Right cardiac atrium (tissue), 5 donors: ENCODE data around the gene GMNN. TPM values are rescaled to one million over a fixed set of nuclear protein-coding genes. Genes with fewer than 3 reads are reported as not detected.
"Not testable (repeated sequence)": the region's sequence is repeated elsewhere in the genome, so short reads cannot be mapped to it uniquely, and the experiment has no call there.

Experiments
- ATAC-seq, 2 donors: fragments of 200-7000 bp; cut with Tn5 transposase; one replicate each; pipeline versions ENCODE4 v1.8.0 to v1.9.1; 2020; ENCODE audit warnings: moderate library complexity in 2 of 2, mild to moderate bottlenecking in 1 of 2
- DNase-seq, 3 donors: peaks; one replicate each; pipeline ENCODE4 v3.0.0-alpha.2; 2020
- H3K27ac ChIP-seq: one replicate; pipeline ENCODE4 v1.5.1; 2013; ENCODE audit warnings: mild to moderate bottlenecking, low read length, control low read depth, moderate library complexity
- H3K27me3 ChIP-seq: one replicate; pipeline ENCODE4 v1.6.1; 2013; ENCODE audit not compliant: control insufficient read depth, insufficient read depth
- H3K4me1 ChIP-seq: one replicate; pipeline ENCODE4 v1.6.1; 2013; ENCODE audit warnings: low read length; ENCODE audit not compliant: control insufficient read depth, insufficient read depth
- H3K4me3 ChIP-seq: one replicate; pipeline ENCODE4 v1.5.1; 2013; ENCODE audit warnings: low read length, control low read depth
- H3K9me3 ChIP-seq: one replicate; pipeline ENCODE4 v1.6.1; 2013; ENCODE audit warnings: low read length; ENCODE audit not compliant: control insufficient read depth
- WGBS: extraction: QIAGEN DNeasy Blood & Tissue Kit; methylation state at CpG from one replicate; pipeline ENCODE4 v1.1.7; 2013; 5-methylcytosine and 5-hydroxymethylcytosine counted together
- intact Hi-C, 4 donors: fragments of 100-400 bp; cut with DNase I; formaldehyde crosslinking; loops; one replicate each; pipeline versions ENCODE4 v1.11.0 to v1.14.0; 2022 to 2023
- polyA plus RNA-seq: library from polyadenylated mRNA; stranded (reverse); fragments of 200-250 nt; gene quantifications from one replicate; pipeline ENCODE4 v1.2.3, GENCODE V29; 2013
- total RNA-seq, 4 donors: library from RNA; stranded (reverse); fragmentation: NEBNext Ultra II Directional; extraction: Animal tissue kit (Norgen Biotek cat#: 25700); gene quantifications; one replicate each; pipeline ENCODE4 v1.2.1, GENCODE V29; 2021
- donor health status: healthy with polysubstance abuse.
- donor health status: DM: no; HTN: yes; CAD: no.
- donor health status: DM: no; HTN: no; CAD: no.
- donor health status: DM: no; HTN: yes; CAD: no; lungs with severe emphysema.
- donor health status: DM: yes; HTN: yes; CAD: no.

The GMNN gene
- total and polyA plus RNA-seq, 5 donors = 5.6 to 8.2 (median 6.5) TPM

GRCh38 chr6:24744911-24745310 is 29.8 kb upstream of the GMNN start:
- peak; percentile 44 to 51 for ATAC-seq
- Histone ChIP-seq H3K4me3 (no peak overlapping the region), H3K27ac (no peak overlapping the region), H3K9me3 (no peaks in the 10 kb centered on the region), H3K27me3 (no peaks in the 10 kb centered on the region), H3K4me1 (no peaks in the 10 kb centered on the region)
- no peak for DNase-seq
- intact Hi-C loops = no loop called here
- WGBS = 77% methylated on average over 5 of the region's 5 CpGs

DNA sequence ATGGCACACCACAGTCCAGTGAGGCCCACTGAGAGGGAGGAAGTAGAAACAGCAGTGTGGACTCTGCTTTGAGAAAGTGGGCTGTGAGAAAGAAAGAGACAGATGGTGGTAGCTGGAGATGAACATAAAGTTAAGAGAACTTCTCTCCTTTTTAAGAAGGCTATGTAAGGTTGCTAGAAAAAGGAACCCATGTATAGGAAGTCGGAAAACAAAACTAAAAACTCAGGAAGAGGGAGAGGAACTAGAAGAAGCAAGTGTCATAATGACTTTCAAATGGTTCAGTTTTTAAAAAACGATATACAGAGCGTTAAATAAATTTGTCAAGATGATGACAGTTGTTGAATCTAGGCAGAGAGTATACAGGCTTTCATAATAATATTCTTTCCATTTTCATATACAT is 25.4 kb upstream of the GMNN start:
- Histone ChIP-seq H3K4me1 (no peaks in the 10 kb centered on the region), H3K9me3 (no peaks in the 10 kb centered on the region), H3K27me3 (no peaks in the 10 kb centered on the region), H3K27ac (no peak overlapping the region), H3K4me3 (no peak overlapping the region)
- DNase-seq (no peak), ATAC-seq (no peak)
- 78% methylated on average over 3 of the region's 3 CpGs for WGBS
- intact Hi-C loops = no loop called here

- DNase-seq, H3K4me1 ChIP-seq, H3K27ac ChIP-seq, H3K9me3 ChIP-seq, ATAC-seq, H3K27me3 ChIP-seq, intact Hi-C loops, H3K4me3 ChIP-seq: not testable (repeated sequence)
- 85% methylated on average over 3 of the region's 3 CpGs for WGBS
Observed at GRCh38 chr6:24750878-24751277, 23.9 kb upstream of the GMNN start.

- 62% methylated on average over 2 of the region's 2 CpGs for WGBS
Observed at GRCh38 chr6:24752503-24752902, 22.2 kb upstream of the GMNN start.

GRCh38 chr6:24752917-24753492 is 21.7 kb upstream of the GMNN start:
- WGBS = 85% methylated on average over 1 of the region's 1 CpG
- ATAC-seq (no peak), DNase-seq (no peak)
- Histone ChIP-seq H3K27ac (no peak overlapping the region), H3K9me3 (no peaks in the 10 kb centered on the region), H3K27me3 (no peaks in the 10 kb centered on the region), H3K4me3 (no peak overlapping the region), H3K4me1 (no peaks in the 10 kb centered on the region)
- intact Hi-C loops = no loop called here

More at GRCh38 chr6:24752503-24752902, 22.2 kb upstream of the GMNN start:
- no peaks in the 10 kb centered on the region for H3K27me3 ChIP-seq
- no peak overlapping the region for H3K27ac ChIP-seq
- H3K4me3 ChIP-seq = no peak overlapping the region
- ATAC-seq = no peak
- intact Hi-C loops = no loop called here
- no peak for DNase-seq
- no peaks in the 10 kb centered on the region for H3K4me1 ChIP-seq
- H3K9me3 ChIP-seq = no peaks in the 10 kb centered on the region

GRCh38 chr6:24753545-24753944 is 21.2 kb upstream of the GMNN start:
- Histone ChIP-seq H3K4me1 (no peaks in the 10 kb centered on the region), H3K27me3 (no peaks in the 10 kb centered on the region), H3K9me3 (no peaks in the 10 kb centered on the region), H3K27ac (no peak overlapping the region), H3K4me3 (no peak overlapping the region)
- 86% methylated on average over 2 of the region's 2 CpGs for WGBS
- DNase-seq (no peak), ATAC-seq (no peak)
- intact Hi-C loops = no loop called here

- H3K9me3 ChIP-seq, H3K4me3 ChIP-seq, DNase-seq, H3K4me1 ChIP-seq, intact Hi-C loops, H3K27me3 ChIP-seq, H3K27ac ChIP-seq, ATAC-seq: not testable (repeated sequence)
- 81% methylated on average over 4 of the region's 4 CpGs for WGBS
Observed at GRCh38 chr6:24754378-24754777, 20.4 kb upstream of the GMNN start.

DNA sequence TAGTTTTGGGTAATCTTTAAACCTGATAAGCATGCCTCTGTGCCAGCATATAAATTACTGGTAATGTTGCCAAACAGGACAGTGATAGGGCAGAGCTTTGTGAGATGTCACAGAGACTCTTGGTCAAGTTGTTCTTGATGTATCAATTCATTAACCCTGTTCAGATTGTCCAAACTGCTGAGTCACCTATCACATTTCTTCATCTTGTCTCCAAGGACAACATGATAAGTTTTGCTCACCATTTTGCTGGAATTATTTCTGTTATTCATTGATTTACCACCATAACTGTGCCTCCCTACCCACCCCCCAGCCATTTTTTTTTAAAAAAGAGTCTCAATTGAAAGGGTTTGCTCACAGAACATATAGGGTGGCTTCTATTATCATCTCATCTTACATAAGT is 19.5 kb upstream of the GMNN start:
- Histone ChIP-seq H3K4me1 (no peaks in the 10 kb centered on the region), H3K27me3 (no peaks in the 10 kb centered on the region), H3K27ac (no peak overlapping the region), H3K4me3 (no peak overlapping the region), H3K9me3 (no peaks in the 10 kb centered on the region)
- DNase-seq (no peak), ATAC-seq (no peak)
- intact Hi-C loops = no loop called here

- DNase-seq (no peak), ATAC-seq (no peak)
- WGBS = 86% methylated on average over 6 of the region's 6 CpGs
- Histone ChIP-seq H3K27ac (no peak overlapping the region), H3K4me1 (no peaks in the 10 kb centered on the region), H3K9me3 (no peaks in the 10 kb centered on the region), H3K4me3 (no peak overlapping the region), H3K27me3 (no peaks in the 10 kb centered on the region)
- intact Hi-C loops = no loop called here
Observed at GRCh38 chr6:24757611-24758010, 17.1 kb upstream of the GMNN start.

GRCh38 chr6:24759718-24760117 is 15.0 kb upstream of the GMNN start:
- intact Hi-C loops = loop anchor here in 1 of 4 donors (5.0 kb wide), 1 partner anchor 177 kb away; no protein-coding TSS in a partner anchor
- Histone ChIP-seq H3K4me1 (no peaks in the 10 kb centered on the region), H3K27me3 (no peaks in the 10 kb centered on the region), H3K27ac (no peak overlapping the region), H3K4me3 (no peak overlapping the region), H3K9me3 (no peaks in the 10 kb centered on the region)
- DNase-seq = no peak
- ATAC-seq = no peak
- WGBS = 90% methylated on average over 3 of the region's 3 CpGs

- DNase-seq (no peak), ATAC-seq (no peak)
- H3K4me1 ChIP-seq = no peaks in the 10 kb centered on the region
- H3K9me3 ChIP-seq = no peaks in the 10 kb centered on the region
- intact Hi-C loops = loop anchor here in 1 of 4 donors (5.0 kb wide), 1 partner anchor 178 kb away; no protein-coding TSS in a partner anchor
- 94% methylated on average over 5 of the region's 5 CpGs for whole genome bisulfite sequencing
- no peaks in the 10 kb centered on the region for H3K27me3 ChIP-seq
- no peak overlapping the region for H3K27ac ChIP-seq
- H3K4me3 ChIP-seq = no peak overlapping the region
Observed at GRCh38 chr6:24760210-24760609, 14.5 kb upstream of the GMNN start.
